MM.1S (cell line): ENCODE measurements around the gene SLC13A3.

Experiments
- DNase-seq: peaks from one replicate; pipeline ENCODE4 v3.0.0-alpha.2; 2015
- H2AFZ ChIP-seq: fragments of 300-600 bp; sonication (generic); 2 replicates; pipeline ENCODE4 v1.6.0; 2016; ENCODE audit warnings: antibody characterized with exemption, low read length
- H3F3A ChIP-seq: fragments of 300-600 bp; sonication (generic); 2 replicates; pipeline ENCODE4 v1.6.1; 2016; ENCODE audit warnings: mild to moderate bottlenecking, antibody characterized with exemption, low read length, moderate library complexity, mixed read lengths; ENCODE audit not compliant: insufficient read depth
- H3K27ac ChIP-seq: fragments of 300-600 bp; sonication (generic); 2 replicates; pipeline ENCODE4 v1.5.1; 2016; ENCODE audit warnings: mild to moderate bottlenecking, low read length
- H3K27me3 ChIP-seq: fragments of 300-600 bp; sonication (generic); replicated peaks from 2 replicates; pipeline ENCODE4 v1.6.0; 2016; ENCODE audit warnings: low read length; ENCODE audit not compliant: insufficient read depth
- H3K36me3 ChIP-seq: fragments of 300-600 bp; sonication (generic); replicated peaks from 2 replicates; pipeline ENCODE4 v1.6.1; 2016; ENCODE audit warnings: mild to moderate bottlenecking, low read length, mixed read lengths; ENCODE audit not compliant: insufficient read depth
- H3K4me1 ChIP-seq: fragments of 300-600 bp; sonication (generic); 2 replicates; pipeline ENCODE4 v1.6.1; 2016; ENCODE audit warnings: low read length, mixed read lengths
- H3K4me2 ChIP-seq: fragments of 300-600 bp; sonication (generic); 2 replicates; pipeline ENCODE4 v1.6.0; 2016; ENCODE audit warnings: low read depth, low read length
- H3K4me3 ChIP-seq: fragments of 300-600 bp; sonication (generic); 2 replicates; pipeline ENCODE4 v1.5.1; 2016; ENCODE audit warnings: low read length, mixed read lengths
- H3K79me2 ChIP-seq: fragments of 300-600 bp; sonication (generic); 2 replicates; pipeline ENCODE4 v1.6.1; 2016; ENCODE audit warnings: mixed run types, low read length, mixed read lengths
- H3K9ac ChIP-seq: fragments of 300-600 bp; sonication (generic); 2 replicates; pipeline ENCODE4 v1.6.1; 2016; ENCODE audit warnings: low read length, mixed read lengths
- H3K9me2 ChIP-seq: fragments of 300-600 bp; sonication (generic); replicated peaks from 2 replicates; pipeline ENCODE4 v1.6.1; 2016; ENCODE audit warnings: mild to moderate bottlenecking, low read length, mixed read lengths; ENCODE audit not compliant: insufficient read depth
- H3K9me3 ChIP-seq: fragments of 300-600 bp; sonication (generic); replicated peaks from 2 replicates; pipeline ENCODE4 v1.6.1; 2016; ENCODE audit warnings: mild to moderate bottlenecking, low read length, mixed read lengths; ENCODE audit not compliant: insufficient read depth
- H4K20me1 ChIP-seq: fragments of 300-600 bp; sonication (generic); 2 replicates; pipeline ENCODE4 v1.6.1; 2016; ENCODE audit warnings: mild to moderate bottlenecking, low read length, moderate library complexity, mixed read lengths; ENCODE audit not compliant: insufficient read depth
- EZH2 ChIP-seq: fragments of 300-600 bp; sonication (generic); optimal IDR thresholded peaks from 2 replicates; pipeline ENCODE3; 2017; ENCODE audit warnings: low read depth, mild to moderate bottlenecking, antibody characterized with exemption, low read length, mixed read lengths
- EZH2phosphoT487 ChIP-seq: fragments of 300-600 bp; sonication (generic); IDR thresholded peaks from 2 replicates; pipeline ENCODE4 v1.6.1; 2018; ENCODE audit warnings: antibody characterized with exemption, low read length
- TF ChIP-seq, protein P1 (sequence below): fragments of 300-600 bp; sonication (generic); IDR thresholded peaks from 2 replicates; pipeline ENCODE4 v1.5.1; 2016; ENCODE audit warnings: antibody characterized with exemption, low read length, mixed read lengths

SLC13A3 gene

DNA sequence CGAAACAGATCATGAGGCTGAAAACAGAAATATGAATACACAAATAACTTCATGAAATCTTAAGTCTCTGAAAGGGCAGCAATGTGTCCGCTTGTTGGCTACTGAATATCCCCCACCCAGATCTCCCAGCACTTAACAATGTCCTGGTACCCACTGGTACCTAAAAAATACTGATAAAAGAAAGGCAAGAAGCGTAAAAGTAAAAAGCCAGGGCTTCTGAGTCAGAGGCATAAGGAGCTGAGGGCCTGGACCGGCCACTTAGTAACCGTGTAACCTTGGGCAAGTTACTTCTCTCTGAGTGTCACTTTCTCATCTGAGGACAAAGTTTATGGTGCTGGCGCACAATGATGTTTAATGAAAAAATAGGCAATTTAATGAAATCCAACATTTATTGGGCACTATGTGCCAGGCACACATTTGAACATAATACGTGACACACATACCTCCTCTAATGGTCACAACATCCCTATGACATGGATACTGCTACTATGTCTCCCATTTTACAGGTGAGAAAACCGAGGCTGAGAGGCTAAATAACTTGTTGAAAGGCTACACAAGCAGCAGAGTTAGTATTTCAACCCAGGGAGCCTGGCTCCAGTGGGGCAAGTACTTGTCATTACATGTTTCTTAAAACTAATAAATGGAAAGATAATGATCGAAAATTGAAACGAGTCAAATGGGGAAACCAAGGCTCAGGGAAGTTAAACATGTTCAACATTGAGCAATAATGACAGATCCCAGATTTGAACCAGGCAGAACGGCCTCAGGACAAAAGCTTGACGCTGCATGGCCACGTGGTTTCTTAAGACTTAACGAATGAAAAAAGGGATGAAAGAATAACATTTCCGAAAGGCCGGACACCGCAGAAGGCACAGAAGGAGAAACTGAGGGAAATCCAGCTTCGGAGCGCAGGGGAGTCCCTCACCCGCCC lies 37.2 kb upstream of the SLC13A3 start:
- DNase-seq, result no peak
- Histone ChIP-seq H3K9me3 (no peaks in the 10 kb centered on the region), H3K4me3 (peak overlapping the region; percentile 72), H3K4me1 (peaks cover 43% of the 10 kb centered on the region), H3K27ac (peak overlapping the region; percentile 73), H3K27me3 (no peaks in the 10 kb centered on the region), H3K9ac (peak overlapping the region; percentile 86), H3K79me2 (peaks cover 57% of the 10 kb centered on the region), H3F3A (peaks cover 13% of the 10 kb centered on the region; the same call in 1 of the 2 replicates), H3K4me2 (peak overlapping the region; percentile 80), H3K36me3 (peaks cover 5% of the 10 kb centered on the region; the same call in 1 of the 2 replicates), H4K20me1 (no peaks in the 10 kb centered on the region), H2AFZ (peak overlapping the region; percentile 37; the same call in 1 of the 2 replicates), H3K9me2 (no peaks in the 10 kb centered on the region)
- TF ChIP-seq, protein P1, sequence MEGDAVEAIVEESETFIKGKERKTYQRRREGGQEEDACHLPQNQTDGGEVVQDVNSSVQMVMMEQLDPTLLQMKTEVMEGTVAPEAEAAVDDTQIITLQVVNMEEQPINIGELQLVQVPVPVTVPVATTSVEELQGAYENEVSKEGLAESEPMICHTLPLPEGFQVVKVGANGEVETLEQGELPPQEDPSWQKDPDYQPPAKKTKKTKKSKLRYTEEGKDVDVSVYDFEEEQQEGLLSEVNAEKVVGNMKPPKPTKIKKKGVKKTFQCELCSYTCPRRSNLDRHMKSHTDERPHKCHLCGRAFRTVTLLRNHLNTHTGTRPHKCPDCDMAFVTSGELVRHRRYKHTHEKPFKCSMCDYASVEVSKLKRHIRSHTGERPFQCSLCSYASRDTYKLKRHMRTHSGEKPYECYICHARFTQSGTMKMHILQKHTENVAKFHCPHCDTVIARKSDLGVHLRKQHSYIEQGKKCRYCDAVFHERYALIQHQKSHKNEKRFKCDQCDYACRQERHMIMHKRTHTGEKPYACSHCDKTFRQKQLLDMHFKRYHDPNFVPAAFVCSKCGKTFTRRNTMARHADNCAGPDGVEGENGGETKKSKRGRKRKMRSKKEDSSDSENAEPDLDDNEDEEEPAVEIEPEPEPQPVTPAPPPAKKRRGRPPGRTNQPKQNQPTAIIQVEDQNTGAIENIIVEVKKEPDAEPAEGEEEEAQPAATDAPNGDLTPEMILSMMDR, result no peak
- no peak for TF ChIP-seq EZH2
- no peak for TF ChIP-seq EZH2phosphoT487

DNA sequence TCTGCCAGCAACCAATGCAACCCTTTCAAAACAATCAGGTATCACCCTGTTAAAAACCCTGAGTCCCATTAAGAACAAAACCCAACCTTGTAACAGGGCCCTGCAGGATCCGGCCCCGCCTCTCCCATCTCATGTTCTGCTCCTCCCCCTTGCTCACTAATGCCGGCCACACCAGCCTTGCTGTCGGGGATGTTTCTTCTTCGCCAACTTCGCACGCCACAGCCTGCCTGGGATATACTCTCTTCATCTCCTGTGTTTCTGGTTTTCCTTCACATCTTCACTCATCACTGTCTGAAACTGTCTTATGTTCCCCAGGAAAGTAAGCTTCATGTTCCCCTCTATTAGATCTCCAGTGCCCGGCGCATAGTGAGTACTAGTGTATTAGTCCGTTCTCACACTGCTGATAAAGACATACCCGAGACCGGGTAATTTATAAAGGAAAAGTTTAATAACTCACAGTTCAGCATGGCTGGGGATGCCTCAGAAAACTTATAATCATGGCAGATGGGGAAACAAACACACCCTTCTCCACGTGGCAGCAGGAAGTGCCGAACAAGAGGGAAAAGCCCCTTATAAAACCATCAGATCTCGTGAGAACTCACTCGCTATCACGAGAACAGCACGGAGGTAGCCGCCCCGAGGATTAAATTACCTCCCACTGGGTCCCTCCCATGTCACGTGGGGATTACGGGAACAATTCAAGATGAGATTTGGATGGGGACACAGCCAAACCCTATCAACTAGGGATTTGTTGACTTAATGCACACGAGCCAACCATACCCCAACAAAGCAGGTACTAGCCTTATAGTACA lies 32.9 kb upstream of the SLC13A3 start:
- no peak overlapping the region for H3K9ac ChIP-seq
- H3K27me3 ChIP-seq, result no peaks in the 10 kb centered on the region
- no peak overlapping the region for H2AFZ ChIP-seq
- H3K79me2 ChIP-seq, result peaks cover 55% of the 10 kb centered on the region
- no peaks in the 10 kb centered on the region for H3K9me3 ChIP-seq
- no peak overlapping the region for H3K4me3 ChIP-seq
- no peak for DNase-seq
- peaks cover 14% of the 10 kb centered on the region; the same call in 1 of the 2 replicates for H3F3A ChIP-seq
- H3K27ac ChIP-seq, result no peak overlapping the region; the same call in 1 of the 2 replicates
- peaks cover 5% of the 10 kb centered on the region; the same call in 1 of the 2 replicates for H3K36me3 ChIP-seq
- H3K4me2 ChIP-seq, result no peak overlapping the region
- no peaks in the 10 kb centered on the region for H4K20me1 ChIP-seq
- peaks cover 52% of the 10 kb centered on the region for H3K4me1 ChIP-seq
- no peaks in the 10 kb centered on the region for H3K9me2 ChIP-seq
- TF ChIP-seq, protein P1, result no peak
- no peak for TF ChIP-seq EZH2
- TF ChIP-seq EZH2phosphoT487, result no peak

DNA sequence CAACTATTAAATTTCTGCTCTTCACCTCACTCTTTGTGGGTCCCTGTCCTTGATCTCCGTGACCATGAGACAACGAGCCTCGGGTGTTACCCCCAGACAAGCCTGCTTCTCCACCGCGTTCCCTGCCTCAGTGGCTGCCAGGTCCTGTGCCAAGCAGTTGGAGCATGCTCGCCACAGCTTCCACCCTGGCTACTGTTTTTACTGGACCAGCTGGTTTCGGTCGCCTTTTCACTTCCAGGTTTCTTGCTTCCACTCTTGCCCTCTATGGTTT lies 32.3 kb upstream of the SLC13A3 start:
- peaks cover 14% of the 10 kb centered on the region; the same call in 1 of the 2 replicates for H3F3A ChIP-seq
- no peak overlapping the region for H2AFZ ChIP-seq
- peaks cover 52% of the 10 kb centered on the region for H3K4me1 ChIP-seq
- H4K20me1 ChIP-seq, result no peaks in the 10 kb centered on the region
- H3K9me3 ChIP-seq, result no peaks in the 10 kb centered on the region
- no peak overlapping the region for H3K4me3 ChIP-seq
- no peak overlapping the region for H3K9ac ChIP-seq
- H3K27ac ChIP-seq, result peak overlapping the region; percentile 10; the same call in 1 of the 2 replicates
- H3K27me3 ChIP-seq, result no peaks in the 10 kb centered on the region
- TF ChIP-seq EZH2 (no peak), EZH2phosphoT487 (no peak)
- TF ChIP-seq, protein P1, result no peak
- H3K79me2 ChIP-seq, result peaks cover 49% of the 10 kb centered on the region
- H3K9me2 ChIP-seq, result no peaks in the 10 kb centered on the region
- 0 out of 2 replicates have a peak overlapping the region, but pooled peaks have one; percentile 4 for H3K4me2 ChIP-seq
- no peak for DNase-seq
- H3K36me3 ChIP-seq, result peaks cover 5% of the 10 kb centered on the region; the same call in 1 of the 2 replicates
